GM12878 (cell line): ENCODE results near the gene RPS15A. TPM values are rescaled to one million over a fixed set of nuclear protein-coding genes. Genes with fewer than 3 reads are reported as not detected.

Source experiments
- BHLHE40 ChIP-seq, 2 experiments: fragments of 450-650 bp in 1 of 2; IDR thresholded peaks; 2 replicates each; pipeline ENCODE4 v1.6.1; 2011 to 2017; ENCODE audit warnings: low read depth in 2 of 2, borderline replicate concordance in 1 of 2, improper control_type of control experiment in 1 of 2, low read length in 1 of 2, mild to moderate bottlenecking in 1 of 2
- CREB1 ChIP-seq: IDR thresholded peaks from 2 replicates; pipeline ENCODE4 v1.6.1; 2012; ENCODE audit warnings: low read depth, mild to moderate bottlenecking, inconsistent platforms
- FOS ChIP-seq: IDR thresholded peaks from 3 replicates; pipeline ENCODE4 v1.6.1; 2011; ENCODE audit warnings: borderline replicate concordance; ENCODE audit not compliant: insufficient read length; ENCODE audit errors: extremely low read depth
- HDGF ChIP-seq: fragments of 450-650 bp; IDR thresholded peaks from 2 replicates; pipeline ENCODE4 v1.6.1; 2016; ENCODE audit warnings: antibody characterized with exemption
- HSF1 ChIP-seq: fragments of 150-350 bp; IDR thresholded peaks from 2 replicates; pipeline ENCODE4 v1.6.1; 2014; ENCODE audit warnings: mild to moderate bottlenecking, low read depth, low read length
- IKZF1 ChIP-seq: fragments of 450-650 bp; conservative IDR thresholded peaks from 2 replicates; pipeline ENCODE4 v1.6.1; 2017; ENCODE audit warnings: antibody characterized with exemption, mild to moderate bottlenecking
- MTA2 ChIP-seq: fragments of 450-650 bp; IDR thresholded peaks from 2 replicates; pipeline ENCODE4 v1.6.1; 2016; ENCODE audit warnings: low read depth, mild to moderate bottlenecking, moderate library complexity
- NR2F1 ChIP-seq: fragments of 450-650 bp; conservative IDR thresholded peaks from 2 replicates; pipeline ENCODE4 v1.6.1; 2017; ENCODE audit warnings: mild to moderate bottlenecking
- PAX5 ChIP-seq: IDR thresholded peaks from 2 replicates; pipeline ENCODE4 v1.6.1; 2011; ENCODE audit warnings: low read depth, low read length, borderline replicate concordance
- PAX8 ChIP-seq: fragments of 450-650 bp; IDR thresholded peaks from 2 replicates; pipeline ENCODE4 v1.6.1; 2017; ENCODE audit warnings: mild to moderate bottlenecking, moderate library complexity
- PML ChIP-seq: IDR thresholded peaks from 2 replicates; pipeline ENCODE4 v1.6.1; 2012; ENCODE audit warnings: low read length, inconsistent platforms
- POLR2A ChIP-seq: IDR thresholded peaks from 2 replicates; pipeline ENCODE4 v1.6.1; 2011; ENCODE audit warnings: low read depth, mild to moderate bottlenecking, low read length
- RAD51 ChIP-seq: fragments of 450-650 bp; IDR thresholded peaks from 2 replicates; pipeline ENCODE4 v1.6.1; 2016; ENCODE audit warnings: moderate library complexity, mild to moderate bottlenecking, inconsistent platforms
- RELA ChIP-seq: fragments of 450-650 bp; IDR thresholded peaks from 2 replicates; pipeline ENCODE4 v1.8.0; 2014; ENCODE audit warnings: borderline replicate concordance; ENCODE audit not compliant: partially characterized antibody
- SKIL ChIP-seq: fragments of 450-650 bp; IDR thresholded peaks from 2 replicates; pipeline ENCODE4 v1.6.1; 2017; ENCODE audit warnings: mild to moderate bottlenecking, low read depth, inconsistent platforms; ENCODE audit not compliant: poor library complexity, severe bottlenecking
- SRF ChIP-seq, 2 experiments: IDR thresholded peaks; 2 replicates each; pipeline ENCODE4 v1.6.1; 2011; ENCODE audit warnings: low read depth in 2 of 2, low read length in 2 of 2, mild to moderate bottlenecking in 1 of 2, moderate library complexity in 1 of 2
- ZBTB11 ChIP-seq: fragments of 450-650 bp; formaldehyde crosslinking; IDR thresholded peaks from 2 replicates; pipeline ENCODE4 v1.5.0; 2022; ENCODE audit warnings: mild to moderate bottlenecking, missing genetic modification characterization
- ZNF217 ChIP-seq: fragments of 450-650 bp; IDR thresholded peaks from 2 replicates; pipeline ENCODE4 v1.6.1; 2017; ENCODE audit warnings: antibody characterized with exemption, mild to moderate bottlenecking
- ZNF687 ChIP-seq: fragments of 450-650 bp; IDR thresholded peaks from 2 replicates; pipeline ENCODE4 v1.6.1; 2017; ENCODE audit warnings: mild to moderate bottlenecking, moderate library complexity
- polyA plus RNA-seq, 11 experiments: library from polyadenylated mRNA; depleted of rRNA in 4 of 11; unstranded in 6 of 11; stranded (reverse) in 5 of 11; fragments of >200 nt; fragmentation: Nextera tagmentation in 4 of 11; fragmentation: Illumina TruSeq in 1 of 11; extraction: Ambion mirVana in 4 of 11; extraction: Trizol in 1 of 11; gene quantifications; 1 replicate in 1 of 11; 2 replicates in 10 of 11; pipeline versions ENCODE4 v1.2.1 to v1.2.3, GENCODE V29; 2011 to 2016; ENCODE audit warnings: inconsistent platforms in 2 of 11, missing spikeins in 2 of 11, low read depth in 1 of 11
- total RNA-seq, 4 experiments: library from RNA; depleted of rRNA in 3 of 4; stranded (reverse); fragments of >200 nt in 3 of 4; fragmentation: Illumina TruSeq in 1 of 4; extraction: Trizol in 1 of 4; gene quantifications; 2 replicates each; pipeline versions ENCODE4 v1.2.1 to v1.2.3, GENCODE V29; 2013 to 2021

RPS15A gene
- total and polyA plus RNA-seq, 10 of the 15 experiments (the other 5 are each of a cell fraction or from before 2014, with no cell fraction given) = 1,566 to 6,408 (median 2,999) TPM

- TF ChIP-seq SKIL (no peak), IKZF1 (peak; percentile 60), HSF1 (no peak), RAD51 (no peak), ZBTB11 (CRISPR knock-in tag) (peak; percentile 73), POLR2A (peak; percentile 100), MTA2 (no peak; the same call in 1 of the 2 replicates), BHLHE40 (IDR thresholded peaks at IDR 0.05; ENCODE audit: borderline replicate concordance in 1 of 2, low read depth in 2 of 2, low read length in 1 of 2) (peak in 1 of 2 experiments; percentile 51; a peak in 2 of 4 replicates), FOS (peak; percentile 37), PAX5 (peak; percentile 42; the same call in 1 of the 2 replicates), SRF (IDR thresholded peaks at IDR 0.05; ENCODE audit: low read depth in 2 of 2, low read length in 2 of 2) (peak; percentile 76 to 83), HDGF (peak; percentile 93), RELA (peak; percentile 68), NR2F1 (peak; percentile 93), ZNF217 (no peak), PAX8 (no peak), CREB1 (peak; percentile 73), ZNF687 (no peak; the same call in 1 of the 2 replicates), PML (peak; percentile 90)
Measured at GRCh38 chr16:18801145-18801972, 11.2 kb upstream of the RPS15A start, which contains the start of gene ARL6IP1 (continued).
